GM12872 (cell line): ENCODE measurements around the gene SPEG.

Experiments used
- CTCF ChIP-seq: IDR thresholded peaks from 3 replicates; pipeline ENCODE4 v1.5.1; 2011; ENCODE audit warnings: low read depth, mild to moderate bottlenecking, low read length, moderate library complexity; ENCODE audit not compliant: insufficient read depth

SPEG gene

GRCh38 chr2:219421323-219421722 lies 13.3 kb upstream of the SPEG start:
- TF ChIP-seq CTCF, result no peak

GRCh38 chr2:219422952-219423534 lies 11.6 kb upstream of the SPEG start:
- no peak for TF ChIP-seq CTCF

- no peak for TF ChIP-seq CTCF
Measured at GRCh38 chr2:219423652-219424377, 10.8 kb upstream of the SPEG start.

GRCh38 chr2:219425238-219426067 lies 9.2 kb upstream of the SPEG start:
- TF ChIP-seq CTCF, result no peak

- no peak for TF ChIP-seq CTCF
Measured at GRCh38 chr2:219426068-219426443, 8.6 kb upstream of the SPEG start.

- no peak for TF ChIP-seq CTCF
Measured at GRCh38 chr2:219426534-219427136, 8.0 kb upstream of the SPEG start.

- no peak for TF ChIP-seq CTCF
Measured at GRCh38 chr2:219428469-219428868, 6.2 kb upstream of the SPEG start.
